Hepatocyte (in vitro differentiated cells): ENCODE data around the gene MAGOH. TPM values are rescaled to one million over a fixed set of nuclear protein-coding genes. Genes with fewer than 3 reads are reported as not detected.
"Not testable (repeated sequence)": the region's sequence is repeated elsewhere in the genome, so short reads cannot be mapped to it uniquely, and the experiment has no call there.

Source experiments
- DNase-seq: peaks from one replicate; pipeline ENCODE4 v3.0.0-alpha.2; 2016; ENCODE audit warnings: low spot score
- H2AFZ ChIP-seq: fragments of 200-600 bp; sonication (generic); 2 replicates; pipeline ENCODE4 v1.6.0; 2016; ENCODE audit warnings: antibody characterized with exemption, mild to moderate bottlenecking
- H3K27ac ChIP-seq: fragments of 200-600 bp; sonication (generic); 2 replicates; pipeline ENCODE4 v1.5.1; 2016; ENCODE audit warnings: mild to moderate bottlenecking
- H3K27me3 ChIP-seq: fragments of 200-600 bp; sonication (generic); 2 replicates; pipeline ENCODE4 v1.6.1; 2016
- H3K36me3 ChIP-seq: fragments of 200-600 bp; sonication (generic); replicated peaks from 2 replicates; pipeline ENCODE4 v1.5.1; 2016; ENCODE audit warnings: low read depth; ENCODE audit not compliant: insufficient read depth
- H3K4me1 ChIP-seq: fragments of 200-600 bp; sonication (generic); 2 replicates; pipeline ENCODE4 v1.5.1; 2016; ENCODE audit warnings: mild to moderate bottlenecking, moderate library complexity; ENCODE audit not compliant: insufficient read depth
- H3K4me2 ChIP-seq: fragments of 200-600 bp; sonication (generic); 2 replicates; pipeline ENCODE4 v1.6.0; 2016
- H3K4me3 ChIP-seq: fragments of 200-600 bp; sonication (generic); 2 replicates; pipeline ENCODE4 v1.5.1; 2016; ENCODE audit warnings: mild to moderate bottlenecking
- H3K79me2 ChIP-seq: fragments of 200-600 bp; sonication (generic); 2 replicates; pipeline ENCODE4 v1.6.0; 2017; ENCODE audit warnings: mild to moderate bottlenecking
- H3K9me2 ChIP-seq: fragments of 200-600 bp; sonication (generic); replicated peaks from 2 replicates; pipeline ENCODE4 v1.6.0; 2017; ENCODE audit warnings: mild to moderate bottlenecking; ENCODE audit not compliant: insufficient read depth
- H3K9me3 ChIP-seq: fragments of 200-600 bp; sonication (generic); 2 replicates; pipeline ENCODE4 v1.5.1; 2016; ENCODE audit warnings: low read depth, mild to moderate bottlenecking
- H4K20me1 ChIP-seq: fragments of 200-600 bp; sonication (generic); 2 replicates; pipeline ENCODE4 v1.6.0; 2016; ENCODE audit warnings: mild to moderate bottlenecking; ENCODE audit not compliant: insufficient read depth, poor library complexity, severe bottlenecking
- CTCF ChIP-seq: fragments of 200-600 bp; sonication (generic); IDR thresholded peaks from 2 replicates; pipeline ENCODE4 v1.5.1; 2016; ENCODE audit warnings: antibody characterized with exemption, mild to moderate bottlenecking; ENCODE audit not compliant: poor library complexity
- EZH2 ChIP-seq: fragments of 200-600 bp; sonication (generic); IDR thresholded peaks from 2 replicates; pipeline ENCODE4 v1.6.1; 2016; ENCODE audit warnings: antibody characterized with exemption, mild to moderate bottlenecking, borderline replicate concordance
- EZH2phosphoT487 ChIP-seq: fragments of 200-600 bp; sonication (generic); IDR thresholded peaks from one replicate; pipeline ENCODE4 v1.6.1; 2018; ENCODE audit warnings: antibody characterized with exemption, mild to moderate bottlenecking, low read depth, moderate library complexity; ENCODE audit not compliant: unreplicated experiment, severe bottlenecking
- WGBS: methylation state at CpG from one replicate; pipeline ENCODE4 v1.1.6; 2016; ENCODE audit warnings: low lambda C conversion rate; ENCODE audit errors: missing lambda C conversion rate; 5-methylcytosine and 5-hydroxymethylcytosine counted together
- polyA plus RNA-seq: library from polyadenylated mRNA; unstranded; fragments of >200 nt; fragmentation: Nextera tagmentation; extraction: Ambion mirVana; gene quantifications from 2 replicates; pipeline ENCODE4 v1.2.1, GENCODE V29; 2016
- total RNA-seq: library from RNA; depleted of rRNA; stranded (reverse); fragments of >200 nt; gene quantifications from 2 replicates; pipeline ENCODE4 v1.2.3, GENCODE V29; 2014

MAGOH gene
- total and polyA plus RNA-seq, 2 experiments from 2014 or later: 28.4 to 35.2 TPM

- Histone ChIP-seq H3K9me3 (no peaks in the 10 kb centered on the region), H3K79me2 (no peaks in the 10 kb centered on the region), H3K36me3 (no peaks in the 10 kb centered on the region), H3K4me3 (no peak overlapping the region), H3K4me1 (no peaks in the 10 kb centered on the region), H3K27ac (no peak overlapping the region), H3K27me3 (no peaks in the 10 kb centered on the region), H2AFZ (no peak overlapping the region), H3K4me2 (no peak overlapping the region), H4K20me1 (no peaks in the 10 kb centered on the region), H3K9me2 (no peaks in the 10 kb centered on the region)
- 85% methylated on average over 5 of the region's 5 CpGs for WGBS
- no peak for DNase-seq
- TF ChIP-seq CTCF (no peak), EZH2phosphoT487 (no peak), EZH2 (no peak)
Measured at GRCh38 chr1:53285546-53285945, 47.2 kb upstream of the MAGOH start.

- no peaks in the 10 kb centered on the region for H4K20me1 ChIP-seq
- no peak overlapping the region for H2AFZ ChIP-seq
- no peaks in the 10 kb centered on the region for H3K9me2 ChIP-seq
- no peaks in the 10 kb centered on the region for H3K79me2 ChIP-seq
- no peaks in the 10 kb centered on the region for H3K4me1 ChIP-seq
- 99% methylated on average over 8 of the region's 8 CpGs for WGBS
- no peaks in the 10 kb centered on the region for H3K9me3 ChIP-seq
- no peak overlapping the region for H3K4me2 ChIP-seq
- TF ChIP-seq EZH2 (no peak), EZH2phosphoT487 (no peak), CTCF (no peak)
- H3K27me3 ChIP-seq: no peaks in the 10 kb centered on the region
- no peak overlapping the region for H3K27ac ChIP-seq
- no peak for DNase-seq
- no peaks in the 10 kb centered on the region for H3K36me3 ChIP-seq
- H3K4me3 ChIP-seq: no peak overlapping the region
Measured at GRCh38 chr1:53284224-53285020, 46.1 kb upstream of the MAGOH start.

GRCh38 chr1:53283156-53283555 is 44.8 kb upstream of the MAGOH start:
- not testable (repeated sequence) for H3K9me3 ChIP-seq, H3K9me2 ChIP-seq, H3K79me2 ChIP-seq, H3K36me3 ChIP-seq, H2AFZ ChIP-seq, H3K4me1 ChIP-seq, H4K20me1 ChIP-seq, H3K27me3 ChIP-seq, H3K4me3 ChIP-seq, H3K4me2 ChIP-seq, H3K27ac ChIP-seq, DNase-seq
- WGBS: 97% methylated on average over 12 of the region's 12 CpGs

- Histone ChIP-seq H3K9me2 (no peaks in the 10 kb centered on the region), H2AFZ (no peak overlapping the region), H3K79me2 (no peaks in the 10 kb centered on the region), H4K20me1 (no peaks in the 10 kb centered on the region), H3K27me3 (no peaks in the 10 kb centered on the region), H3K36me3 (no peaks in the 10 kb centered on the region), H3K4me1 (no peaks in the 10 kb centered on the region), H3K9me3 (no peaks in the 10 kb centered on the region), H3K27ac (no peak overlapping the region), H3K4me3 (no peak overlapping the region), H3K4me2 (no peak overlapping the region)
- DNase-seq: no peak
- TF ChIP-seq EZH2: no peak
- no peak for TF ChIP-seq EZH2phosphoT487
- TF ChIP-seq CTCF: no peak
- 83% methylated on average over 9 of the region's 9 CpGs for WGBS
Measured at GRCh38 chr1:53281133-53281532, 42.8 kb upstream of the MAGOH start.
